Neural cell (in vitro differentiated cells): ENCODE data around the gene MSANTD2. TPM values are rescaled to one million over a fixed set of nuclear protein-coding genes. Genes with fewer than 3 reads are reported as not detected.

Experiments used
- H2AFZ ChIP-seq: fragments of 200-600, 300-800 bp; sonication (generic), shearing (Covaris generic); 2 replicates; pipeline ENCODE4 v1.6.0; 2014; ENCODE audit warnings: low read depth, mild to moderate bottlenecking, antibody characterized with exemption, low read length, moderate library complexity
- H3F3A ChIP-seq: fragments of 200-600 bp; shearing (Covaris generic); 2 replicates; pipeline ENCODE4 v1.6.1; 2016; ENCODE audit warnings: mild to moderate bottlenecking, moderate library complexity, mixed read lengths, antibody characterized with exemption, low read length; ENCODE audit not compliant: insufficient read depth, poor library complexity, severe bottlenecking
- H3K27ac ChIP-seq: fragments of 200-600, 300-800 bp; sonication (generic), shearing (Covaris generic); 2 replicates; pipeline ENCODE4 v1.5.1; 2014; ENCODE audit warnings: mild to moderate bottlenecking, low read length, moderate library complexity
- H3K27me3 ChIP-seq: fragments of 300-800, 200-600 bp; sonication (generic), shearing (Covaris generic); 2 replicates; pipeline ENCODE4 v1.6.0; 2014; ENCODE audit warnings: mild to moderate bottlenecking, low read depth, low read length, moderate library complexity; ENCODE audit not compliant: insufficient read depth
- H3K36me3 ChIP-seq: fragments of 300-800, 200-600 bp; sonication (generic), shearing (Covaris generic); 2 replicates; pipeline ENCODE4 v1.5.1; 2014; ENCODE audit warnings: mild to moderate bottlenecking, antibody characterized with exemption, low read length, moderate library complexity; ENCODE audit not compliant: insufficient read depth
- H3K4me2 ChIP-seq: fragments of 300-800, 200-600 bp; sonication (generic), shearing (Covaris generic); 2 replicates; pipeline ENCODE4 v1.6.0; 2014; ENCODE audit warnings: mild to moderate bottlenecking, low read length
- H3K4me3 ChIP-seq: fragments of 300-800, 200-600 bp; sonication (generic), shearing (Covaris generic); 2 replicates; pipeline ENCODE4 v1.5.1; 2014; ENCODE audit warnings: mild to moderate bottlenecking, low read length, moderate library complexity
- H3K79me2 ChIP-seq: fragments of 200-600 bp; shearing (Covaris generic); replicated peaks from 2 replicates; pipeline ENCODE4 v1.6.0; 2014; ENCODE audit warnings: mild to moderate bottlenecking, low read length, moderate library complexity; ENCODE audit not compliant: insufficient read depth
- H3K9ac ChIP-seq: fragments of 300-800, 200-600 bp; sonication (generic), shearing (Covaris generic); 2 replicates; pipeline ENCODE4 v1.6.1; 2016; ENCODE audit warnings: mild to moderate bottlenecking, low read length, mixed read lengths
- H3K9me2 ChIP-seq: fragments of 200-600 bp; shearing (Covaris generic); 2 replicates; pipeline ENCODE4 v1.6.1; 2016; ENCODE audit warnings: mild to moderate bottlenecking, low read length, mixed read lengths; ENCODE audit not compliant: insufficient read depth
- H3K9me3 ChIP-seq: fragments of 200-600, 300-800 bp; sonication (generic), shearing (Covaris generic); 2 replicates; pipeline ENCODE4 v1.6.1; 2016; ENCODE audit warnings: mild to moderate bottlenecking, mixed run types, low read length, moderate library complexity, mixed read lengths
- H4K20me1 ChIP-seq: fragments of 200-600 bp; shearing (Covaris generic); 2 replicates; pipeline ENCODE4 v1.6.1; 2016; ENCODE audit warnings: mild to moderate bottlenecking, mixed run types; ENCODE audit not compliant: insufficient read depth
- CTCF ChIP-seq: fragments of 450-650 bp; IDR thresholded peaks from 2 replicates; pipeline ENCODE4 v1.5.1; 2014; ENCODE audit warnings: antibody characterized with exemption, mild to moderate bottlenecking, moderate library complexity; ENCODE audit not compliant: poor library complexity, severe bottlenecking
- EP300 ChIP-seq: fragments of 450-650 bp; conservative IDR thresholded peaks from 2 replicates; pipeline ENCODE4 v1.6.1; 2014; ENCODE audit warnings: antibody characterized with exemption, mild to moderate bottlenecking, moderate library complexity; ENCODE audit not compliant: poor library complexity, severe bottlenecking
- EZH2 ChIP-seq: fragments of 200-600, 300-800 bp; shearing (Covaris generic), sonication (generic); IDR thresholded peaks from 2 replicates; pipeline ENCODE4 v1.6.1; 2014; ENCODE audit warnings: antibody characterized with exemption, low read length, borderline replicate concordance, mild to moderate bottlenecking; ENCODE audit not compliant: insufficient read depth, poor library complexity, severe bottlenecking
- MXI1 ChIP-seq: fragments of 450-650 bp; conservative IDR thresholded peaks from 2 replicates; pipeline ENCODE4 v1.6.1; 2014; ENCODE audit warnings: antibody characterized with exemption, mild to moderate bottlenecking; ENCODE audit not compliant: poor library complexity, severe bottlenecking
- POLR2AphosphoS5 ChIP-seq: IDR thresholded peaks from 2 replicates; pipeline ENCODE4 v1.6.1; 2012
- RAD21 ChIP-seq: fragments of 450-650 bp; conservative IDR thresholded peaks from 2 replicates; pipeline ENCODE4 v1.6.1; 2014; ENCODE audit warnings: antibody characterized with exemption, mild to moderate bottlenecking, moderate library complexity
- REST ChIP-seq: IDR thresholded peaks from 2 replicates; pipeline ENCODE4 v1.6.1; 2012; ENCODE audit warnings: borderline replicate concordance
- SMC3 ChIP-seq: fragments of 450-650 bp; conservative IDR thresholded peaks from 2 replicates; pipeline ENCODE4 v1.6.1; 2014; ENCODE audit warnings: antibody characterized with exemption, mild to moderate bottlenecking, moderate library complexity; ENCODE audit not compliant: poor library complexity
- TAF1 ChIP-seq: IDR thresholded peaks from 2 replicates; pipeline ENCODE4 v1.6.1; 2012; ENCODE audit warnings: low read depth
- polyA plus RNA-seq: library from polyadenylated mRNA; depleted of rRNA; stranded (reverse); fragments of >200 nt; gene quantifications from 2 replicates; pipeline ENCODE4 v1.2.3, GENCODE V29; 2014

Gene MSANTD2
- polyA plus RNA-seq, 1 donor from 2014 or later = 45.3 TPM

DNA sequence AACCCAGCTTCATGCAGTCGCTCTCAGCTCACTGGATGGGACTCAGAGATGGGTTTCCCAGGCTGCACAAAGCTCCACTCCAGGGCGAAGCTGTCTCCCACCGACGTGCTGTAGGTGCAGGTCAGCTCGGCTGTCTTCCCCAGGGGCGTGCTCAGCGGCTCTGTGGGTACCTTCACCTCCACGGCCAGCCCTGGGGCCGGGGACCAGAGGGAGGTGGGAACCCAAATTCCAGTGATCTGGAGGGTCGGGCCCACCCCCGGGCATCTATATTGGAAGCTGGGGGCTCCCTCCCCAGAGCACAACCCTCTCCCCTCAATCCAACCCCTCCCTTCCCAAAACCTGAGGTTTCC lies 48.8 kb downstream of the MSANTD2 start:
- no peaks in the 10 kb centered on the region for H3K9me3 ChIP-seq
- H3K9ac ChIP-seq = no peak overlapping the region
- H3K4me2 ChIP-seq = no peak overlapping the region
- TF ChIP-seq RAD21 = no peak
- no peak for TF ChIP-seq MXI1
- TF ChIP-seq EP300 = no peak
- TF ChIP-seq TAF1 = no peak
- no peak for TF ChIP-seq POLR2AphosphoS5
- TF ChIP-seq SMC3 = no peak
- TF ChIP-seq EZH2 = no peak
- no peak for TF ChIP-seq CTCF
- TF ChIP-seq REST = no peak
- H3K79me2 ChIP-seq = no peaks in the 10 kb centered on the region
- no peak overlapping the region for H2AFZ ChIP-seq
- H4K20me1 ChIP-seq = no peaks in the 10 kb centered on the region
- H3K4me3 ChIP-seq = no peak overlapping the region
- H3K9me2 ChIP-seq = no peaks in the 10 kb centered on the region
- H3K36me3 ChIP-seq = no peaks in the 10 kb centered on the region
- H3K27ac ChIP-seq = no peak overlapping the region
- peaks cover 97% of the 10 kb centered on the region for H3K27me3 ChIP-seq
- no peaks in the 10 kb centered on the region for H3F3A ChIP-seq

DNA sequence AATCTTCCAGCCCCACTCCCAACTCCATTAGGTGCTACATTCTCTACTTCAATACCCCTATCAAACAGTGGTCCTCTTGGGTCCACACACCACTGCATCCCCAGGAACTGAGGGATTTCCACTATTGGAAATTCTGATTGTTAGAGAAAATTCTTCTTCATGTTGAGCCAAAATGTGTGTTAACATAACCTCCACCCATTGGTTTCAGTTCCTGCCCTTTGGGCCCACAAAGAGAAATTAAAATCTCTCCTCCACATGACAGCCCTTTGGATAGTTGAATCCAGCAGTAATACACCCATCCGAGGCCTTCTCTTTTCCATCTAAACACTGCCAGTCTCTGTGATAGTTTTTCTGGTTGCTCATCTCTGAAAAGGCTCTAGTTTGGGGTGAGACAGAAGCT lies 50.3 kb downstream of the MSANTD2 start:
- Histone ChIP-seq H3K36me3 (no peaks in the 10 kb centered on the region), H3F3A (no peaks in the 10 kb centered on the region), H3K27ac (no peak overlapping the region), H3K9me3 (no peaks in the 10 kb centered on the region), H3K27me3 (peaks cover 100% of the 10 kb centered on the region), H4K20me1 (no peaks in the 10 kb centered on the region), H3K4me3 (no peak overlapping the region), H3K9me2 (no peaks in the 10 kb centered on the region), H3K79me2 (no peaks in the 10 kb centered on the region), H2AFZ (no peak overlapping the region), H3K4me2 (no peak overlapping the region), H3K9ac (no peak overlapping the region)
- TF ChIP-seq POLR2AphosphoS5 (no peak), CTCF (no peak), EZH2 (no peak), EP300 (no peak), REST (no peak), SMC3 (no peak), MXI1 (no peak), RAD21 (no peak), TAF1 (no peak)
